AG10803 (cell line): ENCODE measurements around the gene C2orf78.

Source experiments
- DNase-seq: peaks from one replicate; pipeline ENCODE4 v3.0.0; 2010; ENCODE audit warnings: low read depth
- H3K4me3 ChIP-seq: 2 replicates; pipeline ENCODE4 v1.5.1; 2011; ENCODE audit warnings: mild to moderate bottlenecking, low read length, control low read depth
- TF ChIP-seq, protein P1 (sequence below): conservative IDR thresholded peaks from 2 replicates; pipeline ENCODE4 v1.5.1; 2011; ENCODE audit warnings: mild to moderate bottlenecking, low read length, control low read depth, inconsistent platforms

Gene C2orf78

DNA sequence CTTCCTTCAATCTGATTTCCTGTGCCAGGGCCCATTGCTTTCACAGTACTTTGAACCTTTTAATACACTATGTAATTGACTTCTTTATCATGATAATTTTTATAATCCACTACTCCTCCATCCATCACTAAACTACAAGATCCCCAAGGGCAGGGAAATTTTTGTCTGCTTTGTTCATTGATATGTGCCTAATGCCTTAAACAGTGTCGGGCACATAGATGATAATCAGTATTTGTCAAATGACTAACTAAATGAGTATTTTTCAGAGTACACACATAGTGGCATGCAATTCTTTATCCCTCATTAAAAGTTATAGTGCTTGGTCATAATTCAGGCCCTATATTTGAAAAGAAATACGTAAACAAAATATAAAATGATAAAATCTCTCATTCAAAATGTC is 39.4 kb downstream of the C2orf78 start:
- TF ChIP-seq, protein P1, sequence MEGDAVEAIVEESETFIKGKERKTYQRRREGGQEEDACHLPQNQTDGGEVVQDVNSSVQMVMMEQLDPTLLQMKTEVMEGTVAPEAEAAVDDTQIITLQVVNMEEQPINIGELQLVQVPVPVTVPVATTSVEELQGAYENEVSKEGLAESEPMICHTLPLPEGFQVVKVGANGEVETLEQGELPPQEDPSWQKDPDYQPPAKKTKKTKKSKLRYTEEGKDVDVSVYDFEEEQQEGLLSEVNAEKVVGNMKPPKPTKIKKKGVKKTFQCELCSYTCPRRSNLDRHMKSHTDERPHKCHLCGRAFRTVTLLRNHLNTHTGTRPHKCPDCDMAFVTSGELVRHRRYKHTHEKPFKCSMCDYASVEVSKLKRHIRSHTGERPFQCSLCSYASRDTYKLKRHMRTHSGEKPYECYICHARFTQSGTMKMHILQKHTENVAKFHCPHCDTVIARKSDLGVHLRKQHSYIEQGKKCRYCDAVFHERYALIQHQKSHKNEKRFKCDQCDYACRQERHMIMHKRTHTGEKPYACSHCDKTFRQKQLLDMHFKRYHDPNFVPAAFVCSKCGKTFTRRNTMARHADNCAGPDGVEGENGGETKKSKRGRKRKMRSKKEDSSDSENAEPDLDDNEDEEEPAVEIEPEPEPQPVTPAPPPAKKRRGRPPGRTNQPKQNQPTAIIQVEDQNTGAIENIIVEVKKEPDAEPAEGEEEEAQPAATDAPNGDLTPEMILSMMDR = no peak
- no peak overlapping the region for H3K4me3 ChIP-seq
- DNase-seq = no peak

DNA sequence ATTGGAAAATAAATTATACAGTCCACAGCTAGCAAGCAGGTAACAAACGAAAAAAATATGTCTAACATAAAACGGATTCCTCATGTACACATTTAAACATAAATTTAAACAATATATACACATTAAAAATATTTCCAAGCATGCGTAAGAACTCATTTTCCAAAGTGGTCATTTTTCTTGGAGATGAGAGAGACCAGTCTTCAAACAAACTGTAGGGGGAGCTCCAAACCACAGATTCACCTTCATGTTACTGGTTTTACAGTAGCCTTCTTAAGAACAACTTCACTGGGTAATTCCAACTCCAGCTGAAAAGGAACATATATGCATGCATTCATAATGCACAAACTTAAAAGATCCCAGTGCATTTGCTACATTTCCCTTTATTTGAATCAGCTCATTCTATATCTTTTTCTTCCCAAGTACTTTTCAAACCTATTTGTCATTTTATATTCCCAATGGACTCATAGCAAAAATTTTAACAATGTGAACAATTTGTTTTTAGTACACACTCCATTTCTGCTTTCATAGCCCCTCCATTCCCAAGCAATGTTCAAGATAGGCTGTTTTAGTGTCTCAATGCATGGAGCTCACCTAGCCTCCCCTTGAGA is 40.0 kb downstream of the C2orf78 start:
- TF ChIP-seq, protein P1 = peak; percentile 97
- DNase-seq = peak; percentile 87
- no peak overlapping the region for H3K4me3 ChIP-seq

DNA sequence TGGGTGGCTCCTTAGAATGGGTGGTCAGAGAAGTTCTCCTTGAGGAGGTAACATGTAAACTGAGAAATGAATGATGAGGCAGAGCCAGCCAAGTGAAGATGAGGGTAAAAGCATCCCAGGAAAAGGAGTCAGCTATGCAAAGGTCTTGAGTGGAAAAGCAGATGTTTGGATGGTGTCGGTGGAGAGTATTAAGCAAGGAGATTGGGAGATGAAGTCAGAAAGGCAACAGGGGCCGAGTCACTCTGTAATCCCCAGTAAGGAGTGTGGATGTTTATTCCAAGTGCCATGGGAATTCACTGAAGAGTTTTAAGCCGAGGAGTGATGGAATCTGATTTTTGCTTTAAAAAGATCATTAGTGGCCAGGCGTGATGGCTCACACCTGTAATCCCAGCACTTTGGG is 41.4 kb downstream of the C2orf78 start:
- DNase-seq = no peak
- no peak overlapping the region for H3K4me3 ChIP-seq
- TF ChIP-seq, protein P1 = no peak

DNA sequence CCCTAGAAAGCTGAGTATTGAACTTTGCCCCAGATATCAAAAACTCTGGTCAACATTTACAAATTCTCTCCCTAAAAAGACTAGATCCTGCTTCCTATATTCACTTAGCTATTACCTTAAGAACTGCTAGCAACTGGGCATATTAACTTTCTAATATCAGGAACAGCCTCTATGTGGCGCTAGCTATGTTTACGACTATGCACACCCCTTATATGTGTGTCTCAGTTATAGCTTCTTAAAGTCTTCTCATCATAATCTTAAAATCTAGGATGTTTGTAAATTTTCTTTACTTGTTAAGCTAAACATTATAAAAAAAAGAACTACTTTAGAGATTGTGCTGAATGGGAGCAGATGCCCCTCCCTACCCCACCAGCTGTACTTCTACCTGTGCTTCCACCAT is 43.0 kb downstream of the C2orf78 start:
- H3K4me3 ChIP-seq = no peak overlapping the region
- TF ChIP-seq, protein P1 = peak; percentile 52
- DNase-seq = peak; percentile 34

DNA sequence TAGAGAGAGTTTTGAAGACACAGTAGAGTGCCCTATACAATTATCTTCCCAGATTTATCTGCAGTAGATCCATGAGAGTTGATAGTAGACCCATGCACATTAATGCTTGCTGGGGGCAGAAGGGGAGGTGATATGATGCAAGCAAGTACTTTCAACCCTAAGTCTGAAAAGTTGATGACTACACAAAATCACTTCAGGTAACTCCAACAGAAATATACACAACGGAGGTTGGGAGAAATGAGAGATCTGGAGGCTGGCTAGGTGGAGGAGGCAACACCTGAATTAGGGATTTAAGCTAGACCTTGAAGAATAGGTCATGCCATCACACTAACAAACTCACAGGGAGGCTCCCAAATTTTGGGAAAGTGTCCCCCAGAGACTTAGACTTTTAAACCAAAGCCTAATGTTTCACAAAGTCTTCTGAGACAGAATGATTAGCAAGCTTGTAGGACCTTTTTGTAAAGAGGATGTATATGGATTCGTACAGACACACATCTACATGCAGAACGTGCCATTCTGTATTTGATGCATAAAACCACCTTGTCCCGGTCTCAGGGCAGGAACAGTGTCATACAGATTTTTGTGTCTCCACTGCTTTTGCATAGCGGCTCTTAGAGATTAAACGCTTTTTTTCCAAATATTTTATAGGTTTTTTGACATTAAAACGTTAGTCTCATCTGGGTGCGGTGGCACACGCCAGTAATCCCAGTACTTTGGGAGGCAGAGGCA is 43.8 kb downstream of the C2orf78 start:
- TF ChIP-seq, protein P1 = no peak
- H3K4me3 ChIP-seq = peak overlapping the region; percentile 76
- no peak for DNase-seq

DNA sequence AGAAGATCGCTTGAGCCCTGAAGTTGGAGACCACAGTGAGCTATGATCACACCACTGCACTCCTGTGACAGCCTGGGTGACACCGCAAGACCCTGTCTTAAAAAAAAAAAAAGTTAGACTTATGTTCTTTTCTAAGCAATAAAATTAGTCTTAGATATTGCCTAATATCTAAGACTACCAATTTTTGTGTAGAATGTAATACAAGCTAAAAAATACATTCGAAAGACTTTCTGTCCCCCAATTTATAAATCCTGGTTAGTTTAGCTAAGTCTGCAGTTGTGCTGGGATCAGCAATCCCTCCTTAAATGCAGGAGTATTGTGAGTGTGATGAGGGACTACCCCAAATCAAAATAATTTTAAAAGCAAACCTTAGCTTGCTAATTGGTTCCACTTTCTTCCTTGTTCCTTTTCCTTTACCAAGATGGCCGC is 44.4 kb downstream of the C2orf78 start:
- H3K4me3 ChIP-seq = peak overlapping the region; percentile 76
- no peak for DNase-seq
- TF ChIP-seq, protein P1 = no peak
